Sigmoid colon (tissue), 7 donors: ENCODE measurements around the gene TBC1D8. TPM values are rescaled to one million over a fixed set of nuclear protein-coding genes. Genes with fewer than 3 reads are reported as not detected.
A peak's percentile ranks its signal among the peaks of the same experiment; 100 is the strongest.

Experiments
- DNase-seq: peaks from one replicate; pipeline ENCODE4 v3.0.0-alpha.2; 2019
- H3K27ac ChIP-seq, 4 donors: fragments of 200-600 bp; sonication (generic); one replicate each; pipeline ENCODE4 v1.5.1; 2016 to 2019; ENCODE audit warnings: mild to moderate bottlenecking in 1 of 4
- H3K27me3 ChIP-seq, 3 donors: fragments of 200-600 bp; sonication (generic); one replicate each; pipeline ENCODE4 v1.5.1; 2019; ENCODE audit warnings: mild to moderate bottlenecking in 1 of 3
- H3K36me3 ChIP-seq, 4 donors: fragments of 200-600 bp; sonication (generic); one replicate each; pipeline ENCODE4 v1.5.1; 2016 to 2019
- H3K4me1 ChIP-seq, 4 donors: fragments of 200-600 bp; sonication (generic); one replicate each; pipeline ENCODE4 v1.5.1; 2017 to 2019
- H3K4me3 ChIP-seq, 4 donors: fragments of 200-600 bp; sonication (generic); one replicate each; pipeline ENCODE4 v1.5.1; 2017 to 2019; ENCODE audit warnings: mild to moderate bottlenecking in 2 of 4, moderate library complexity in 1 of 4
- H3K9me3 ChIP-seq, 4 donors: fragments of 200-600 bp in 3 of 4; sonication (generic) in 3 of 4; one replicate each; pipeline versions ENCODE4 v1.5.1 to v1.6.1; 2013 to 2019
- CTCF ChIP-seq, 4 experiments: fragments of 450-650 bp in 3 of 4; fragments of 200-600 bp in 1 of 4; IDR thresholded peaks; one replicate each; pipeline ENCODE4 v1.5.1; 2016 to 2019; ENCODE audit warnings: antibody characterized with exemption in 4 of 4, mild to moderate bottlenecking in 3 of 4, moderate library complexity in 2 of 4
- EP300 ChIP-seq, 4 donors: sonication (generic); formaldehyde crosslinking; IDR thresholded peaks; one replicate each; pipeline ENCODE4 v1.6.1; 2017; ENCODE audit warnings: antibody characterized with exemption in 4 of 4
- POLR2A ChIP-seq, 2 donors: fragments of 450-650 bp; IDR thresholded peaks; one replicate each; pipeline ENCODE4 v1.6.1; 2016; ENCODE audit warnings: antibody characterized with exemption in 2 of 2, mild to moderate bottlenecking in 2 of 2, moderate library complexity in 2 of 2
- POLR2AphosphoS5 ChIP-seq, 4 donors: sonication (generic); formaldehyde crosslinking; IDR thresholded peaks; one replicate each; pipeline ENCODE4 v1.6.1; 2017; ENCODE audit warnings: antibody characterized with exemption in 4 of 4
- WGBS, 2 donors: extraction: QIAGEN DNeasy Blood & Tissue Kit; methylation state at CpG; one replicate each; pipeline ENCODE4 v1.1.7; 2013; 5-methylcytosine and 5-hydroxymethylcytosine counted together
- intact Hi-C: fragments of 100-400 bp; cut with DNase I; formaldehyde crosslinking; loops from one replicate; pipeline ENCODE4 v1.15.1; 2023
- polyA plus RNA-seq, 3 donors: library from polyadenylated mRNA; stranded (reverse); fragments of 200-250 nt; gene quantifications; one replicate each; pipeline ENCODE4 v1.2.3, GENCODE V29; 2013
- total RNA-seq, 4 donors: library from RNA; depleted of rRNA; stranded (reverse); fragments of >200 nt; gene quantifications; one replicate each; pipeline ENCODE4 v1.1.0, GENCODE V29; 2016
- donor health status: healthy with polysubstance abuse.
- donor health status: Bipolar disorder and iron deficiency.
- donor health status: healthy.

TBC1D8 gene
- total and polyA plus RNA-seq, 7 donors, result 3.0 to 24.1 (median 15.7) TPM

- Histone ChIP-seq H3K4me1 (peaks cover 0 to 35% (median 22%) of the 10 kb centered on the region in 4 donors), H3K27me3 (no peaks in the 10 kb centered on the region), H3K9me3 (peaks cover 0 to 3% (median 0%) of the 10 kb centered on the region in 4 donors), H3K36me3 (no peaks in the 10 kb centered on the region), H3K27ac (no peak overlapping the region), H3K4me3 (no peak overlapping the region)
- no peak for DNase-seq
- TF ChIP-seq POLR2AphosphoS5 (IDR thresholded peaks at IDR 0.05), result peak in 1 of 4 donors; percentile 18
- TF ChIP-seq CTCF (IDR thresholded peaks at IDR 0.05), result no peak
- no peak for TF ChIP-seq POLR2A (IDR thresholded peaks at IDR 0.05)
- no peak for TF ChIP-seq EP300 (IDR thresholded peaks at IDR 0.05)
- intact Hi-C loops, result no loop called here
- 24 to 65% methylated on average over 12 of the region's 12 CpGs for WGBS, 2 donors
Measured at GRCh38 chr2:101106453-101107181, 44.6 kb downstream of the TBC1D8 start.

- no peaks in the 10 kb centered on the region for H3K36me3 ChIP-seq
- intact Hi-C loops, result no loop called here
- H3K27me3 ChIP-seq, result no peaks in the 10 kb centered on the region
- H3K4me1 ChIP-seq, result peaks cover 0 to 29% (median 18%) of the 10 kb centered on the region in 4 donors
- TF ChIP-seq CTCF (IDR thresholded peaks at IDR 0.05) (no peak), POLR2AphosphoS5 (IDR thresholded peaks at IDR 0.05) (no peak), EP300 (IDR thresholded peaks at IDR 0.05) (no peak), POLR2A (IDR thresholded peaks at IDR 0.05) (no peak)
- H3K9me3 ChIP-seq, result peaks cover 0 to 3% (median 0%) of the 10 kb centered on the region in 4 donors
- no peak overlapping the region for H3K27ac ChIP-seq
- 17 to 65% methylated on average over 4 of the region's 4 CpGs for WGBS, 2 donors
- H3K4me3 ChIP-seq, result no peak overlapping the region
- DNase-seq, result no peak
Measured at GRCh38 chr2:101105654-101106053, 45.5 kb downstream of the TBC1D8 start.

GRCh38 chr2:101097638-101098037 lies 53.5 kb downstream of the TBC1D8 start:
- Histone ChIP-seq H3K27me3 (no peaks in the 10 kb centered on the region), H3K4me1 (no peaks in the 10 kb centered on the region), H3K4me3 (no peak overlapping the region), H3K36me3 (no peaks in the 10 kb centered on the region), H3K27ac (no peak overlapping the region), H3K9me3 (peaks cover 0 to 2% (median 0%) of the 10 kb centered on the region in 4 donors)
- DNase-seq, result no peak
- TF ChIP-seq POLR2A (IDR thresholded peaks at IDR 0.05) (no peak), EP300 (IDR thresholded peaks at IDR 0.05) (no peak), POLR2AphosphoS5 (IDR thresholded peaks at IDR 0.05) (no peak), CTCF (IDR thresholded peaks at IDR 0.05) (no peak)
- intact Hi-C loops, result no loop called here

GRCh38 chr2:101096619-101097142 lies 54.5 kb downstream of the TBC1D8 start:
- peaks cover 0 to 2% (median 0%) of the 10 kb centered on the region in 4 donors for H3K9me3 ChIP-seq
- H3K27ac ChIP-seq, result no peak overlapping the region
- H3K4me1 ChIP-seq, result no peaks in the 10 kb centered on the region
- no peak overlapping the region for H3K4me3 ChIP-seq
- no peak for TF ChIP-seq CTCF (IDR thresholded peaks at IDR 0.05)
- no peak for TF ChIP-seq POLR2AphosphoS5 (IDR thresholded peaks at IDR 0.05)
- TF ChIP-seq POLR2A (IDR thresholded peaks at IDR 0.05), result no peak
- no peak for TF ChIP-seq EP300 (IDR thresholded peaks at IDR 0.05)
- H3K36me3 ChIP-seq, result no peaks in the 10 kb centered on the region
- WGBS, 2 donors, result 94 to 96% methylated on average over 4 of the region's 4 CpGs
- H3K27me3 ChIP-seq, result no peaks in the 10 kb centered on the region
- DNase-seq, result no peak
- intact Hi-C loops, result no loop called here
